B cell (primary cell): Measurements from ENCODE around the gene NAALADL1. TPM values are rescaled to one million over a fixed set of nuclear protein-coding genes. Genes with fewer than 3 reads are reported as not detected.

ENCODE experiments used
- ATAC-seq: fragments of 200-7000 bp; cut with Tn5 transposase; one replicate; pipeline ENCODE4 v1.10.0; 2021; ENCODE audit warnings: low read depth, mild to moderate bottlenecking, moderate number of reproducible peaks, moderate library complexity
- CTCF ChIA-PET: fragments of 350-600 bp; sonication (Branson Sonifier 250); formaldehyde crosslinking; loops from one replicate; lab custom pipeline; 2021; ENCODE audit warnings: antibody characterized with exemption, inconsistent platforms; lab: Charles Lee
- POLR2A ChIA-PET: fragments of 350-600 bp; sonication (Branson Sonifier 250); formaldehyde crosslinking; loops from one replicate; lab custom pipeline; 2021; ENCODE audit warnings: antibody characterized with exemption; lab: Charles Lee
- DNase-seq: peaks from one replicate; pipeline ENCODE4 v3.0.0; 2013
- H2AFZ ChIP-seq: 2 replicates; pipeline ENCODE4 v1.6.1; 2012; ENCODE audit warnings: mild to moderate bottlenecking, low read depth, low read length; ENCODE audit not compliant: insufficient read depth, poor library complexity, severe bottlenecking
- H3K27ac ChIP-seq, 2 donors: 1 replicate in 1 of 2; 2 replicates in 1 of 2; pipeline ENCODE4 v1.5.1; 2012 to 2013; ENCODE audit warnings: low read length in 2 of 2, mild to moderate bottlenecking in 2 of 2, moderate library complexity in 1 of 2
- H3K27me3 ChIP-seq, 4 experiments: fragments of 200-600 bp in 1 of 4; sonication (generic) in 1 of 4; replicated peaks in 1 of 4; 1 replicate in 2 of 4; 2 replicates in 2 of 4; pipeline versions ENCODE4 v1.6.1 to v1.7.0; 2013 to 2016; ENCODE audit warnings: low read length in 3 of 4, mild to moderate bottlenecking in 2 of 4, mixed read lengths in 1 of 4, moderate library complexity in 1 of 4; ENCODE audit not compliant: insufficient read depth in 4 of 4, control insufficient read depth in 3 of 4; ENCODE audit errors: control extremely low read depth in 1 of 4
- H3K36me3 ChIP-seq, 2 experiments: replicated peaks in 1 of 2; 1 replicate in 1 of 2; 2 replicates in 1 of 2; pipeline versions ENCODE4 v1.6.1 to v1.7.1; 2013; ENCODE audit warnings: low read length in 1 of 2; ENCODE audit not compliant: insufficient read depth in 2 of 2, control insufficient read depth in 1 of 2; ENCODE audit errors: control extremely low read depth in 1 of 2, extremely low read depth in 1 of 2
- H3K4me1 ChIP-seq, 2 donors: fragments of 200-600 bp in 1 of 2; sonication (generic) in 1 of 2; 1 replicate in 1 of 2; 2 replicates in 1 of 2; pipeline versions ENCODE4 v1.5.1 to v1.6.1; 2013 to 2017; ENCODE audit warnings: low read length in 2 of 2; ENCODE audit not compliant: control insufficient read depth in 2 of 2, insufficient read depth in 2 of 2
- H3K4me2 ChIP-seq: replicated peaks from 2 replicates; pipeline ENCODE3; 2012; ENCODE audit warnings: mild to moderate bottlenecking, low read depth, low read length; ENCODE audit not compliant: poor library complexity, severe bottlenecking
- H3K4me3 ChIP-seq, 5 experiments: fragments of 200-600 bp in 1 of 5; sonication (generic) in 1 of 5; 1 replicate in 3 of 5; 2 replicates in 2 of 5; pipeline versions ENCODE4 v1.5.1 to v1.7.0; 2011 to 2016; ENCODE audit warnings: low read length in 4 of 5, mild to moderate bottlenecking in 4 of 5, low read depth in 2 of 5, control low read depth in 1 of 5, moderate library complexity in 1 of 5; ENCODE audit not compliant: insufficient read depth in 1 of 5; ENCODE audit errors: control extremely low read depth in 1 of 5, extremely low read depth in 1 of 5
- H3K79me2 ChIP-seq: fragments of 200-600 bp; sonication (generic); one replicate; pipeline ENCODE4 v1.6.0; 2016; ENCODE audit warnings: low read length; ENCODE audit not compliant: control insufficient read depth, insufficient read depth
- H3K9ac ChIP-seq: fragments of 200-600 bp; sonication (generic); 2 replicates; pipeline ENCODE4 v1.6.1; 2017; ENCODE audit warnings: mild to moderate bottlenecking, low read length, moderate library complexity
- H3K9me3 ChIP-seq, 3 donors: one replicate each; pipeline versions ENCODE4 v1.6.1 to v1.7.1; 2013; ENCODE audit warnings: low read length in 2 of 3; ENCODE audit not compliant: control insufficient read depth in 2 of 3, insufficient read depth in 1 of 3; ENCODE audit errors: control extremely low read depth in 1 of 3
- H4K20me1 ChIP-seq: 2 replicates; pipeline ENCODE4 v1.6.0; 2012; ENCODE audit warnings: mild to moderate bottlenecking, low read length; ENCODE audit not compliant: insufficient read depth, control insufficient read depth, poor library complexity, severe bottlenecking
- H3K27ac Mint-ChIP-seq: one replicate; pipeline ENCODE4 v1.8.0; 2021; ENCODE audit warnings: mixed read lengths
- H3K27me3 Mint-ChIP-seq: one replicate; pipeline ENCODE4 v1.8.0; 2021; ENCODE audit warnings: mixed read lengths
- H3K4me1 Mint-ChIP-seq: one replicate; pipeline ENCODE4 v1.8.0; 2021; ENCODE audit warnings: mixed read lengths
- H3K4me3 Mint-ChIP-seq: one replicate; pipeline ENCODE4 v1.8.0; 2021; ENCODE audit warnings: mixed read lengths
- H3K9me3 Mint-ChIP-seq: one replicate; pipeline ENCODE4 v1.8.0; 2022; ENCODE audit warnings: mixed read lengths; ENCODE audit not compliant: insufficient read depth
- CTCF ChIP-seq: fragments of 200-600 bp; IDR thresholded peaks from one replicate; pipeline ENCODE4 v1.8.0; 2022; ENCODE audit warnings: antibody characterized with exemption, mild to moderate bottlenecking
- EZH2 ChIP-seq: IDR thresholded peaks from 2 replicates; pipeline ENCODE4 v1.6.1; 2012; ENCODE audit warnings: borderline replicate concordance, low read depth, mild to moderate bottlenecking, moderate library complexity, low read length; ENCODE audit not compliant: insufficient read depth, poor library complexity, severe bottlenecking
- WGBS: methylation state at CpG from one replicate; pipeline ENCODE4 v1.1.5; 2013; ENCODE audit warnings: missing lambda C conversion rate; ENCODE audit not compliant: insufficient coverage; 5-methylcytosine and 5-hydroxymethylcytosine counted together
- intact Hi-C: fragments of 100-400 bp; cut with micrococcal nuclease; formaldehyde crosslinking; loops from one replicate; pipeline ENCODE4 v1.10.0; 2022
- polyA plus RNA-seq: library from polyadenylated mRNA; depleted of rRNA; stranded (reverse); fragments of >200 nt; gene quantifications from 2 replicates; pipeline ENCODE4 v1.2.3, GENCODE V29; 2012
- total RNA-seq, 2 donors: library from RNA; stranded (reverse); fragments of 120-200 nt in 1 of 2; gene quantifications; 1 replicate in 1 of 2; 2 replicates in 1 of 2; pipeline versions ENCODE4 v1.2.3 to v1.2.4, GENCODE V29; 2013 to 2022

NAALADL1 gene
- total and polyA plus RNA-seq, 2 donors (not counting 1 experiment from before 2014, with no cell fraction given), result 23.0 to 40.2 TPM

GRCh38 chr11:65089621-65090020 is 31.3 kb upstream of the NAALADL1 start:
- DNase-seq, result no peak
- Histone ChIP-seq H2AFZ (no peak overlapping the region), H3K4me3 (no peak overlapping the region), H3K9ac (no peak overlapping the region), H3K27me3 (no peaks in the 10 kb centered on the region), H3K79me2 (peaks cover 17% of the 10 kb centered on the region), H3K4me2 (no peak overlapping the region), H3K4me1 (peaks cover 6 to 9% of the 10 kb centered on the region in 2 donors), H3K9me3 (no peaks in the 10 kb centered on the region), H3K27ac (no peak overlapping the region), H4K20me1 (peaks cover 5% of the 10 kb centered on the region), H3K36me3 (peaks cover 0 to 47% of the 10 kb centered on the region in 2 experiments)
- no peak overlapping the region for H3K27ac Mint-ChIP-seq
- ATAC-seq, result no peak
- ChIA-PET CTCF (interaction anchor here (1.4 to 1.7 kb wide), 2 partner anchors 11 to 23 kb away, joined by 4 to 5 read pairs; partner anchors contain the start of gene TM7SF2), POLR2A (interaction anchor here (0.7 kb wide), 1 partner anchor 91 kb away, joined by 6 read pairs; no protein-coding TSS in a partner anchor)
- intact Hi-C loops, result no loop called here
- no peak overlapping the region for H3K4me3 Mint-ChIP-seq
- H3K27me3 Mint-ChIP-seq, result no peaks in the 10 kb centered on the region
- no peak for TF ChIP-seq EZH2
- no peak for TF ChIP-seq CTCF
- WGBS, result 96% methylated on average over 2 of the region's 4 CpGs
- H3K4me1 Mint-ChIP-seq, result peaks cover 12% of the 10 kb centered on the region
- H3K9me3 Mint-ChIP-seq, result no peaks in the 10 kb centered on the region

GRCh38 chr11:65087827-65088226 is 29.5 kb upstream of the NAALADL1 start:
- Histone ChIP-seq H3K4me2 (no peak overlapping the region), H3K4me3 (no peak overlapping the region), H3K27me3 (no peaks in the 10 kb centered on the region), H3K9ac (no peak overlapping the region), H3K9me3 (no peaks in the 10 kb centered on the region), H3K36me3 (peaks cover 0 to 47% of the 10 kb centered on the region in 2 experiments), H3K4me1 (peaks cover 12 to 19% of the 10 kb centered on the region in 2 donors), H3K27ac (no peak overlapping the region), H3K79me2 (peaks cover 21% of the 10 kb centered on the region), H4K20me1 (peaks cover 8% of the 10 kb centered on the region), H2AFZ (no peak overlapping the region)
- ChIA-PET CTCF (no interaction called here), POLR2A (no interaction called here)
- Mint-ChIP-seq H3K27me3 (no peaks in the 10 kb centered on the region), H3K9me3 (no peaks in the 10 kb centered on the region), H3K27ac (no peak overlapping the region), H3K4me3 (no peak overlapping the region), H3K4me1 (peaks cover 27% of the 10 kb centered on the region)
- intact Hi-C loops, result no loop called here
- DNase-seq (no peak), ATAC-seq (no peak)
- WGBS, result over 99% methylated on average over 11 of the region's 15 CpGs
- no peak for TF ChIP-seq CTCF
- no peak for TF ChIP-seq EZH2
